ENCODE results near the gene SLC15A1. TPM values are rescaled to one million over a fixed set of nuclear protein-coding genes. Genes with fewer than 3 reads are reported as not detected.

SLC15A1 gene
- total RNA-seq, 4 donors from 2014 or later = not detected

GRCh38 chr13:98656223-98656622, 96.2 kb downstream of the SLC15A1 start:
- Histone ChIP-seq H3K27ac (no peak overlapping the region), H3K4me1 (peaks cover 0 to 15% (median 3%) of the 10 kb centered on the region in 4 donors), H3K36me3 (no peaks in the 10 kb centered on the region), H3K4me3 (no peak overlapping the region), H3K9me3 (no peaks in the 10 kb centered on the region), H3K27me3 (no peaks in the 10 kb centered on the region)
- TF ChIP-seq EP300 (IDR thresholded peaks at IDR 0.05) = no peak
- TF ChIP-seq CTCF (IDR thresholded peaks at IDR 0.05) = no peak
- TF ChIP-seq POLR2A (IDR thresholded peaks at IDR 0.05) = no peak
- DNase-seq (ENCODE audit: low spot score in 2 of 2) = no peak
- WGBS, 2 donors = 96 to 97% methylated on average over 3 of the region's 3 CpGs

GRCh38 chr13:98653463-98653985, 98.9 kb downstream of the SLC15A1 start:
- TF ChIP-seq CTCF (IDR thresholded peaks at IDR 0.05) (peak; percentile 81 to 91 (median 87)), EP300 (IDR thresholded peaks at IDR 0.05) (peak in 1 of 2 donors; percentile 16), POLR2A (IDR thresholded peaks at IDR 0.05) (no peak)
- Histone ChIP-seq H3K27ac (no peak overlapping the region), H3K27me3 (no peaks in the 10 kb centered on the region), H3K9me3 (no peaks in the 10 kb centered on the region), H3K4me3 (no peak overlapping the region), H3K4me1 (peaks cover 0 to 15% (median 4%) of the 10 kb centered on the region in 4 donors), H3K36me3 (no peaks in the 10 kb centered on the region)
- WGBS, 2 donors = 34 to 36% methylated on average over 9 of the region's 9 CpGs
- DNase-seq (ENCODE audit: low spot score in 2 of 2) = peak; percentile 65 to 88

- no peak overlapping the region for H3K27ac ChIP-seq
- no peak for TF ChIP-seq EP300 (IDR thresholded peaks at IDR 0.05)
- no peak for TF ChIP-seq POLR2A (IDR thresholded peaks at IDR 0.05)
- TF ChIP-seq CTCF (IDR thresholded peaks at IDR 0.05) = no peak
- H3K36me3 ChIP-seq = no peaks in the 10 kb centered on the region
- H3K4me1 ChIP-seq = peaks cover 0 to 12% (median 4%) of the 10 kb centered on the region in 4 donors
- H3K9me3 ChIP-seq = no peaks in the 10 kb centered on the region
- no peak for DNase-seq (ENCODE audit: low spot score in 2 of 2)
- H3K4me3 ChIP-seq = no peak overlapping the region
- H3K27me3 ChIP-seq = no peaks in the 10 kb centered on the region
- whole genome bisulfite sequencing, 2 donors = 45 to 49% methylated on average over 4 of the region's 4 CpGs
These were observed 99.6 kb downstream of the SLC15A1 start for GRCh38 chr13:98652721-98653462.

GRCh38 chr13:98652276-98652675, 100.2 kb downstream of the SLC15A1 start:
- no peak for DNase-seq (ENCODE audit: low spot score in 2 of 2)
- Histone ChIP-seq H3K27ac (no peak overlapping the region), H3K9me3 (no peaks in the 10 kb centered on the region), H3K4me3 (no peak overlapping the region), H3K27me3 (no peaks in the 10 kb centered on the region), H3K4me1 (peaks cover 0 to 6% (median 4%) of the 10 kb centered on the region in 4 donors), H3K36me3 (no peaks in the 10 kb centered on the region)
- WGBS, 2 donors = 81 to 87% methylated on average over 2 of the region's 2 CpGs
- TF ChIP-seq CTCF (IDR thresholded peaks at IDR 0.05) (no peak), EP300 (IDR thresholded peaks at IDR 0.05) (no peak), POLR2A (IDR thresholded peaks at IDR 0.05) (no peak)

GRCh38 chr13:98651744-98652143, 100.7 kb downstream of the SLC15A1 start:
- WGBS, 2 donors = 59 to 68% methylated on average over 6 of the region's 6 CpGs
- Histone ChIP-seq H3K9me3 (no peaks in the 10 kb centered on the region), H3K4me3 (no peak overlapping the region), H3K36me3 (no peaks in the 10 kb centered on the region), H3K27me3 (no peaks in the 10 kb centered on the region), H3K4me1 (peaks cover 0 to 5% (median 4%) of the 10 kb centered on the region in 4 donors), H3K27ac (no peak overlapping the region)
- TF ChIP-seq CTCF (IDR thresholded peaks at IDR 0.05) (no peak), EP300 (IDR thresholded peaks at IDR 0.05) (no peak), POLR2A (IDR thresholded peaks at IDR 0.05) (no peak)
- DNase-seq (ENCODE audit: low spot score in 2 of 2) = peak in 1 of 2 donors; percentile 34
